HG03060 (cell line): ENCODE results near the gene ABCA12.
A peak's percentile ranks its signal among the peaks of the same experiment; 100 is the strongest.

Source experiments
- ATAC-seq: cut with Tn5 transposase; IDR thresholded peaks from one replicate; pipeline ENCODE4 v1.9.1; 2021; ENCODE audit warnings: low read depth, moderate number of reproducible peaks; ENCODE audit not compliant: unreplicated experiment

ABCA12 gene

GRCh38 chr2:215049341-215049740 lies 89.1 kb downstream of the ABCA12 start:
- no peak for ATAC-seq

- no peak for ATAC-seq
These were observed 100.0 kb downstream of the ABCA12 start for GRCh38 chr2:215038421-215038820.

DNA sequence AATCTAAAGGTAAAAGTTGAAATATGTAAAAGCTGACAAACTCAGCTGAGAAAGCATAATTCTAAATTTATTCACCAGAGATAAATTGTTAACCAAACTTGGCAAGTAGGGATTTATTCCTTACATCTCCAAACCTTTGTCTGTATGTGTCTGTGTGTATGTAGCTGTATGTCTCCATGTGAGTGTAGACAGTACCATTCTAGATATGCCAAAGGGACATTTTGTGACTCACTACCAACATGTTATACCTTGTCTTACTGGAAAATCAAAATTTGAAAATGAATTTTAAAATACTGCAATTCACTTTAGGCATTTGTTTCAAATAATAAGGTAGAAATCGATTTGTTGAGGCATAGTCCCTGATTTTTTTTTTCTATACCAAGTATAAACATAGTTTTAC lies 102.1 kb downstream of the ABCA12 start:
- no peak for ATAC-seq

DNA sequence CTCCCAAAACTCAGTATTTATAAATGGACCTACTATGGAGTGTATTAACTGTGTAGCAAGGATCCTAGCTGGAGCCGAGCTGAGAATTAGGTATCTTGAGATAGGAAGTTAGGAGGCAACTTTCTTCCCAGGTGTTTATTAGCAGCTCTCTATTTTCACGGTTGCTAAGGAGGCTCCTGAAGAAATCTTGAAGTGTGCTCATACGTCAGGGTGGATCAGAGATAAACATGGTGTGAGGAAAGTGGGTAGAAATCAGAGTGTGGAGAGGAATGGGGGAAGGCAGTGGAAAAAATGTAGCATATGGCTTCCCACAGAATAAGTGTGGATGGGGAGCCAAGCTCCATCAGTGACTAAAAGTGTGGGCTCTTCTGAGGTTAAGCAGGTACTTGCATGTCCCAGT lies 104.3 kb downstream of the ABCA12 start:
- no peak for ATAC-seq

- no peak for ATAC-seq
These were observed 106.3 kb downstream of the ABCA12 start for GRCh38 chr2:215032153-215032552.

DNA sequence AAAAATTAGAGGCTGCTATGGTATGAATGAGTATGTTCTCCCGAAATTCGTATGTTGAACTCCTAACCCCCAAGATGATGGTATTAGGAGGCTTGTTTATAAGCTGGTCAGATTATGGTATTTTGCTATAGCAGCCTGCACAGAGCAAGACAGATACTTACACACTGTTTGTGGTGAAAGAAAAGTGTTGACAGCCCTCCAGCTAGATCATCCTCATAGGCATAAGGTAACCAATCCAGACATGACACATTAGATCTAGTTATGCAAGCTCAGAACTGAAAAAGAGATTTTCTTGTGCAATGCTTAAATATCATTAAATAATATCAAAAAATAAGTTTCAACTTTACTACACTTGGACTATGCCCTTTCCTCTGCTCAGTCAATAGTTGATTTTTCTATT lies 107.1 kb downstream of the ABCA12 start:
- no peak for ATAC-seq

DNA sequence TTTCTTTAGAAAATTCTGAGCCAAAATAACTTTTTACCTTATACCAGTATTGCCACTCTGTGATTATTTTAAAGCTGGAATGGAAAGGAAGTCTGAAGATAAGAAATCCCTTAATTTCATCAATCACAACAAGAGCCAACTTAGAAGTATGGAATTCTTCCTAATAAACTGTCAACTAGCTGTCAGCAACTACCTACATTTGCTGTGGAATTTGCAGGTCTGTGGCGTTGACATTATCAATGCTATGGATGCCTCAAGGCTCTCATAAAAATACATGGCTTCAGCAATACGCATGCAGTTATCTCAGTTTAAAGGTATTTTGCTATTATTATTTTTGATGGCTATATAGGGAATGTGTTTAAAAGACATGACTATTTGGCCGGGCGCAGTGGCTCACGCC lies 108.5 kb downstream of the ABCA12 start:
- ATAC-seq, result no peak

DNA sequence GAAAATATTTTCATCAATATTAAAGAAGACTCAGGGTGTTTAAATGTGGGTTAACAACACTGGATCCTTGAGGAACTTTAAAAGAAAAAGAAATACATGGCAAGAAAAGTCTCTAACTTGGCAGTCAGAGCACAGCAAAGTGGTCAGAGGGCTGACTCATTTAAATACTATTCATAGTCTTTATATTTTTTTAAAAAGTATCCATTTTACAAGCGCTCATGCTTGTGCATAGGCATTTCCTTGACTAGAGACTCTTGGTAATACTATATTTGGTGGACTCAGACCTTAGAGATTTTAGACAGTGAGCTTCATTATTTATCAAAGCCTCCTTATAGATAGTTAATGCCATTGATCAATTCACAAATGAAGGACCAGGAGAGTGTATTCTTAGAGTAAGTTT lies 110.2 kb downstream of the ABCA12 start:
- ATAC-seq, result no peak

DNA sequence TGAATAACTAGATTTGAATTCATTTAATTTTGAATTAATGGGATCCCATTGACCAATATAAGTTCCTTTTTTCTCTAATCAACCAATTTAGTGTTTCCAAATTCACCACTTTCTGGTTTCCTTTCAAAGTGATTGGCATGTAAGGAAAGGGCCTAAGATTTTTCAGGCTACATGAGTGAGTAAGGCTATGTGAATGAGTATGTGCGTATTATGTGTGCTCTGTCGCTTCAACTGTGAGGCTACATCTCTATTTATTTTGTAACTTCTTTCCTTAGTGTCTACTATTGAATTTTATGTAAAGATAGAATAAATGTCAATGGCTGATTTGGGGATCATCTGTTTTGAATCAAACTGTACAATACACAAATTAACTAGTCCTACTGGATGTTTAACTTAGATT lies 110.6 kb downstream of the ABCA12 start:
- no peak for ATAC-seq

DNA sequence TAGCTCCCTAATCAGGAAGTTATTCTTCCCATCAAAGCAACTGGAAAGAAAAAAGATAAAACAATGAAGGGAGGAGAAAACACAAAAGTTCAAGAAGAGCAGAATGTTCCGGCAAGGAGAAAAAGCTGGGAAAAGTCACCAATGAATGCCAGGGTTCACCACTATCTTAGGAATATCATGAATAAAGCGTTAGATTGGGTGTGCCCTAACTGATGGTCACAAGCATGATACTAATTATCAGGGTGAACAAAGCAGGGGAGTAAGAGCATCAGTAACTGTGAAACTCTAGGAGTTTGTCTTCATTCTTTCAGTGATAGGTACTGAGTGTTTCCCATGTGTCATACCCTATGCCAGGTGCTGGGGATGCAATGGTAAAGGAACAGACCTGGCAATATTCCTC lies 115.5 kb downstream of the ABCA12 start:
- no peak for ATAC-seq

DNA sequence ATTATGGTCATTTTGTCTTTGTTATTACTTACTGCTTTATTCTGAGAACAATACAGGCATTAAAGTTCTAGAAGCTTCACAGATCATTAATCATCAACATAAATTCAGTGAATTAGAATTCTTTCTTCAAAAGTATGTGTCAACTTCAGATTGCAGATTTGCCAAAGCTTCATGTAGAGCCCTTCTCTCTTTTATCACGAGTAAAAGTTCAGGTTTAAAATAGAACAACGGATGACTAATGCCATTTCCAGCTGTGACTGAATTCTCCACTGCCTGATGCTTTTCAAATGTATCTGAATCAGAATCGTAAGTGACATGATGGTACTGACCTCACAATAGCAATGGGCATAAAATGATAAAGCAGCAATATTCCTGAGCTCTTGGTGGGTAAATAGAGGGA lies 116.0 kb downstream of the ABCA12 start:
- peak; percentile 35 for ATAC-seq

DNA sequence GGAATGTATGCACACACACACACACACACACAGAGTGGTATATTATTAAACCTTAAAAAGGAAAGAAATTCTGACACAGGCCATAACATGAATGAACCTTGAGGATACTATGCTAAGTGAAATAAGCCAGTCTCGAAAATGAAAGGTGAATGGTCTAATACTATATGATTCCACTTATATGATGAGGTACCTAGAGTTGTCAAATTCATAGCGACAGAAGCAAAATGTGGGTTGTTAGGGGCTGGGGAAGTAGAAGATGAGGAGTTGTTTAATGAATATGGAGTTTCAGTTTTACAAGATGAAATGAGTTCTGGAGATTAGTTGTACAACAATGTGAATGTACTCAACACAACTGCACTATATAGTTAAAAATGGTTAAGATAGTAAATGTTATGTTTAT lies 118.1 kb downstream of the ABCA12 start:
- no peak for ATAC-seq

- peak; percentile 48 for ATAC-seq
These were observed 118.8 kb downstream of the ABCA12 start for GRCh38 chr2:215019521-215020145.

- ATAC-seq, result peak; percentile 27
These were observed 119.3 kb downstream of the ABCA12 start for GRCh38 chr2:215019085-215019484.

GRCh38 chr2:215015421-215015820 lies 123.0 kb downstream of the ABCA12 start:
- no peak for ATAC-seq

GRCh38 chr2:215010390-215010789 lies 128.0 kb downstream of the ABCA12 start:
- ATAC-seq, result no peak

GRCh38 chr2:215003001-215003400 lies 135.4 kb downstream of the ABCA12 start:
- no peak for ATAC-seq

GRCh38 chr2:215002500-215002899 lies 135.9 kb downstream of the ABCA12 start:
- ATAC-seq, result peak; percentile 66

DNA sequence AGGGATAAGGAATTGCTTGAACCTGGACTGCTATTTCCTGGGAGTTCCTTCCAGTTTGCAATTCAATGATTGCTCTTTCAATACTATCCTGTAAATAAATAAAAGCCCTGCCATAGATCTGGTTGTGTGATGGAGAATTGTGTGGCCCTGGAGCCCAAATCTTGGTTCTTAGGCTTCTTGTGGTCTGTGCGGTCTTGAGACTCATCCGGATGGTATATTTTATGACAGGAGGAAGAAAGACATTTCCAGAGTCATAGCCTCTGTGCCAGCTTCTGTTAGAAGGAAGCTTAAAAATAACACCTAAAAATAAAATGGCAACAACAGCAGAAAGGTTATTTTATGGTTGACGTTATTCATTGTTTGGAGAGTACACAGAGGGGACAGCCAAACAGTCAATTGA lies 137.7 kb downstream of the ABCA12 start:
- no peak for ATAC-seq

GRCh38 chr2:214995926-214996670 lies 142.3 kb downstream of the ABCA12 start:
- ATAC-seq, result peak; percentile 89

- no peak for ATAC-seq
These were observed 143.0 kb downstream of the ABCA12 start for GRCh38 chr2:214995409-214995808.

DNA sequence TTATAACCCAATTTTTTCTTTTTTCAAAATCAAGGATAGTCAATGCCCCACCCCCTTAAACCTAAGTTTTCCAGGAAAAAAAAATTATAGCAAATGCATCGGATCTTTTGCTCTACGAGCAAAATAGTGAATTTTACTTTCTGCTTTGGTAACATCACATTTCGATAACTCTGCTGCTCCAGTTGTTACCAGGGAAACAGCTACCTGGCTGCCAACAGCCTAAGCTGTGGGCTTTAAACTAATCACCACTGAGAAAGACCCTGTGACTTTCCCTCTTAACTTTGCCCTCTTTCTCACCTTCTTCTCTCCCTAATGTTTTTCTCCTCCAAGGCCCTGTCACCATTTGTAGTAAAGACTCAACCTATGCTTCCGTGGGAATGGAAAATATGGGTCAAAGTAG lies 145.5 kb downstream of the ABCA12 start:
- ATAC-seq, result no peak
